HUES6 (cell line): ENCODE data around the gene MAP3K15.

Experiments
- H3K27ac ChIP-seq: 2 replicates; pipeline ENCODE4 v1.7.0; 2013; ENCODE audit warnings: low read depth, mild to moderate bottlenecking, low read length, inconsistent platforms
- H3K27me3 ChIP-seq: 2 replicates; pipeline ENCODE4 v1.6.1; 2013; ENCODE audit warnings: low read length; ENCODE audit not compliant: control insufficient read depth, insufficient read depth
- H3K36me3 ChIP-seq: 2 replicates; pipeline ENCODE4 v1.6.1; 2013; ENCODE audit warnings: low read length; ENCODE audit not compliant: control insufficient read depth, insufficient read depth
- H3K4me1 ChIP-seq: 2 replicates; pipeline ENCODE4 v1.6.1; 2013; ENCODE audit warnings: low read length; ENCODE audit not compliant: control insufficient read depth, insufficient read depth
- H3K4me3 ChIP-seq: 2 replicates; pipeline ENCODE4 v1.5.1; 2013; ENCODE audit warnings: low read depth, low read length
- H3K9ac ChIP-seq: one replicate; pipeline ENCODE4 v1.6.1; 2013; ENCODE audit warnings: mild to moderate bottlenecking, low read length
- H3K9me3 ChIP-seq: 2 replicates; pipeline ENCODE4 v1.6.1; 2013; ENCODE audit warnings: low read depth, low read length; ENCODE audit not compliant: control insufficient read depth, insufficient read depth

Gene MAP3K15

DNA sequence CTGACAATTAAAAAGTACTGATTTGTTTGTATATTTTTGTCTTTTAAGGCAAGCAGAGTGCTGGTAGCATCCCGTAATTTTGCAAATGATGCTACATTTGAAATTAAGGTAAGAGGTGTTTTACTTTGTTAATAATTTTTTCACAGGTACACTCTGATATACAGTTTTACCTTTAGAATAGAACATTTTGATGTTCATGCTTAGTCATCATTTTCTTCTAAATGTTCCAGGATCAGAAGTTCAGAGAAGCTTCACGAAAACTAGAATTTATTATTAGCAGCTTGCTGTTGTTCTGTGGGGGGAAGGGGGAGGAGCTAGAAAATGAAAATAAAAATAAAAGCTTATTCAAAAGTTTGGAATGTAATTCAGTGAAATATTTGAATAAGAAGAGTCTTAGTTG is 166.0 kb downstream of the MAP3K15 start:
- H3K9ac ChIP-seq: no peak overlapping the region
- H3K27ac ChIP-seq: no peak overlapping the region
- peaks cover 57% of the 10 kb centered on the region for H3K36me3 ChIP-seq
- H3K4me1 ChIP-seq: peaks cover 5% of the 10 kb centered on the region; the same call in 1 of the 2 replicates
- no peak overlapping the region for H3K4me3 ChIP-seq
- H3K27me3 ChIP-seq: no peaks in the 10 kb centered on the region
- H3K9me3 ChIP-seq: no peaks in the 10 kb centered on the region

DNA sequence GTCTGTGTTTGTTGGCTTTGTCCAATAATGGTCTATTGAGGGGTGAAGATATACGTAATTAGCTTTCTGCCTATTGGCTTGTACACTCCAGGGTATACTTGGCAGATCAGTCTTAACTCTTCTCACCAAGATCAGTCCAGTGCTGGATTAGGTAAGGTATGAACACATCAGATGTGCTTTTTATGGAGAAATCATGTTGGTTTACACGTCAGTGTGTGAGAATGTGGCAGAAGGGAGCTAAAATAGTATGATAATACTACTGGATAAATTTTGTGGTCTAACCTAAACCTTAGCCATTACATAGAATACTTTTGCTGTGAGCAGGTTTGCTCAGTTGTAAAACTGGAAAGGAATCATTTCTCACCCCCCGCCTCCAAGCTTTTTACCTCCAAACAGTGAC is 167.4 kb downstream of the MAP3K15 start:
- Histone ChIP-seq H3K4me1 (peaks cover 8% of the 10 kb centered on the region; the same call in 1 of the 2 replicates), H3K9ac (no peak overlapping the region), H3K36me3 (peaks cover 45% of the 10 kb centered on the region), H3K27ac (no peak overlapping the region), H3K4me3 (no peak overlapping the region), H3K27me3 (no peaks in the 10 kb centered on the region), H3K9me3 (no peaks in the 10 kb centered on the region)

DNA sequence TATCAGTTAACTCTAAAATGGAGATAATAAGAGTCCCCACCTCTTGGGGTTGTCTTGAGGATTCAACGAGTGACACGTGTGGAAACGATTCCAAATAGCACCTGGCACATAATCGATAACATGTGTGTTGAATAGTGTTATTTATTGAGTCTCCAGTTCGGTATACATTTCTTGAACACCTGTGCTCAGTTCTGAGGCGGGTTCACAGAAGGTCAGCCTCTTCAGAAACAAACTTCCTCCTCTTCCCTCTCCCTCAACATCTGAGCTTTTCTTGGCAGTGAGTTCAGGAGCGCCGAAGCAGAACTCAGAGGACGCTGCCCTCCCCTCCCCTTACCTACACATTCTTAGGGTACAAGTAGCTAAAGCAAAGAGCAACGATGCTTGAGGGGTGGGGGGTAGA is 170.6 kb downstream of the MAP3K15 start:
- H3K9ac ChIP-seq: peak overlapping the region; percentile 84
- H3K36me3 ChIP-seq: peaks cover 13% of the 10 kb centered on the region
- H3K27ac ChIP-seq: no peak overlapping the region; the same call in 1 of the 2 replicates
- no peaks in the 10 kb centered on the region for H3K9me3 ChIP-seq
- H3K4me3 ChIP-seq: peak overlapping the region; percentile 81
- H3K4me1 ChIP-seq: peaks cover 12% of the 10 kb centered on the region; the same call in 1 of the 2 replicates
- H3K27me3 ChIP-seq: no peaks in the 10 kb centered on the region

DNA sequence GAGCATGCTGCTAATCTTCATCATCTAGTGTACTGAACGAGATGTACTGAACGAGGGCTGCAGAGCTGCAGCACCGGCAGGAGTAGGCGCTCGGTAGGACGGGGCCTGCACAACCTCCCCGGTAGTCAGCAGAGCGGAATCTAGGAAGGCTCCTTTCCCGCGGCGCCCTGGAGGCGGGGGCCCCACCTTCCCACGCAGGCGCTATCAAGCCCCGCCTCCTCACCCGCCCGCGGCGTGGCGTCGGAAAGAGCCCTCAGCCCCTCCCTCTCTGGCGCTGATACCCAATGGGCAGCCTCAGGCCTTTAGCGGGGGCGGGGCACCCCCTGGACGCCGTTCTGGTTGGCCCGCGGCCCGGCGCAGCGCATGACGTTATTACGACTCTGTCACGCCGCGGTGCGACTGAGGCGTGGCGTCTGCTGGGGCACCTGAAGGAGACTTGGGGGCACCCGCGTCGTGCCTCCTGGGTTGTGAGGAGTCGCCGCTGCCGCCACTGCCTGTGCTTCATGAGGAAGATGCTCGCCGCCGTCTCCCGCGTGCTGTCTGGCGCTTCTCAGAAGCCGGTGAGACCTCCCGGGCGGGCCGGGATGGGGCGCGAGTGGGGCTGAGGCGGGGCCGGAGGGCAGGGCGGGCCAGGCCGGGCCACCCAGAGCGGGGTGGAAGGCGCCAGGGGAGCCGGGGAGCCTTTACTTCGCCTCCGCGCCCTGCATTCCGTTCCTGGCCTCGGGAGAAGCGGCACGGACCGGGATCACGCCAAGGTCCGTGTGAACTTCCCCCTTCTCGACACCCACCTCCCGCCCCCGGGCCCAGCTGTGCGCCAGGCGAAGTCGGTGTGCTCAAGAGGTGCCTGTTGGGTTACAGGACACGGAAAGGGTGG is 171.5 kb downstream of the MAP3K15 start, which contains the start of gene PDHA1:
Gene PDHA1 (plus strand): TSS at position 393 of the 874 bp plus-strand sequence. CDS start 111 bp downstream, at position 504.
- Histone ChIP-seq H3K4me1 (peaks cover 12% of the 10 kb centered on the region; the same call in 1 of the 2 replicates), H3K9me3 (no peaks in the 10 kb centered on the region; the same call in 1 of the 2 replicates), H3K4me3 (peak within 1 kb of the TSS; percentile 81), H3K36me3 (peaks cover 5% of the 10 kb centered on the region), H3K27me3 (no peaks in the 10 kb centered on the region), H3K9ac (peak within 1 kb of the TSS; percentile 84), H3K27ac (peak within 1 kb of the TSS; percentile 22; the same call in 1 of the 2 replicates)

DNA sequence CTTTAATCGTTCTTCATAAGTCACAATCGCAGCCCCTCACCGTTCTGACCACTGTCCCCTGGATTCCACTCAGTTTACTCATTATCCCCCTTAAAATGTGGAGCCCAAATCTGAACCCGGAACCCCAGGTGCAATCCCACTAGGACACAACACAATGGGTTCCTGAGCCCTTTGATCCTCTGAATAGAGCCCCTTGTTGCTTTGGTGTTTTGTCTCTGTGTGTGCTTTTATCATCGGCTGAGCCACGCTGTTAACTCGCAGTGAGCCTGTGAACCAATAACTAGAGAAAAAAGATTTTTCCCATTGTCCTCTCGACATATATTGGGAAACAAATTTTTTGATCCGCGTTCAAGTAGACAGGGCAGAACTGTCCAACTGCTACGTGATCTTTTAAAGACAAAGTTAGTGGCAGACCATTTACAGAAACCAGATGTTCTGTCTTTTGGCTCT is 172.2 kb downstream of the MAP3K15 start:
- peak overlapping the region; percentile 62 for H3K4me3 ChIP-seq
- no peaks in the 10 kb centered on the region for H3K27me3 ChIP-seq
- peak overlapping the region; percentile 81 for H3K9ac ChIP-seq
- no peak overlapping the region; the same call in 1 of the 2 replicates for H3K27ac ChIP-seq
- H3K36me3 ChIP-seq: peaks cover 5% of the 10 kb centered on the region
- H3K9me3 ChIP-seq: no peaks in the 10 kb centered on the region; the same call in 1 of the 2 replicates
- H3K4me1 ChIP-seq: peaks cover 12% of the 10 kb centered on the region; the same call in 1 of the 2 replicates

DNA sequence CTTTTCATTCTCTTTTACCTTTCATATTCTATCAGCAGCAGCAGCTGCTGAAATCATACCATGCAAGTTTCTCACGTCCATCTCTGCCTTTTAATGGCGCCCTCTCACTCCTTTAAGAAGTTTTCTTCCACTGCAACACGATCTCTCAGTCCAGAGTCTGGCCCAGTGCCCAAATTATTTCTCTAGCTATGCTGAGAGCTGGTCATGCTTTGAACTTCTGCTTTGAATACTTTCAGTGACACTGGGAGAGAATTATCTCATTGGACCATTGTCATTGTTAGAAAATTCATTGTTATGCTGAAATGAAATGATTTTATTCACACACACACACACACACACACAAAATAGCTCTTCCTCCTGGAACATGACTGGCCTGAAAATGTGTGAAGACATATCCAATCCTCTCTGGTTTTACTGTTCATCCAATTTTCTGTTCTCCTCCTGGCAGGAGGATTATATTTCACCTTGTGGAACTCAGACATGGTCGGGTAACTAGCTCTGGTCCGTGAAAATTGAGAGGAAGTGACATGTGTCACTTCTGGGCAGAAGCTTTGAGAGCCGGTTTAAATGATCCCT is 172.9 kb downstream of the MAP3K15 start:
- Histone ChIP-seq H3K9ac (no peak overlapping the region), H3K27ac (no peak overlapping the region), H3K4me1 (peaks cover 12% of the 10 kb centered on the region; the same call in 1 of the 2 replicates), H3K9me3 (peaks cover under 1% of the 10 kb centered on the region; the same call in 1 of the 2 replicates), H3K27me3 (no peaks in the 10 kb centered on the region), H3K36me3 (no peaks in the 10 kb centered on the region), H3K4me3 (no peak overlapping the region)

DNA sequence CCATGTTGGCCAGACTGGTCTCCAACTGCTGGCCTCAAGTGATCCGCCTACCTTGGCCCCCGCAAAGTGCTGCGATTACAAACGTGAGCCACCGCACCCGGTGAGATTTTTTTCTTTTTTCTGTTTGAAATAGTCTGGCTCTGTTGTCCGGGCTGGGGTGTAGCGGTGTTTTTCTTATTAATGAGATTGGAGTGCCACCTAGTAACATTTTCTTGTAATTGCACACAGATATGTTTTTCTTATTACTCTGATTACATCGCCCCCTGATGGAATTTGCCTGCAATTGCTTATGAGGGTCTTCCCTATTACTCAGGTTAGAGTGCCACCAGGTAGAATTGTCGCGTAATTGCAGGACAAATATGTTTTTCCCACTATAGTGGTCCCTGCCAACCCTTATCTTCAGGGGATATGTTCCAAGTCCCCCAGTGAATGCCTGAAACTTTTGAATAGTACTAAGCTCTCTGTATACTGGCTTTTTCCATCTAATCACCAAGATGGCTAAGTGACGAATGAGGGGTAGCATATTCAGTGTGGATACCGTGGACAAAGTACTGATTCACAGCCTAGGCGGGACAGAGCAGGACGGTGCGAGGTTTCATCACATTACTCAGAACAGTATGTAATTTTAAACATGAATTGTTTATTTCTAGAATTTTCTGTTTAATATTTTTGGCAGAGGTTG is 180.2 kb downstream of the MAP3K15 start:
- Histone ChIP-seq H3K27me3 (no peaks in the 10 kb centered on the region), H3K9me3 (peaks cover 32% of the 10 kb centered on the region), H3K9ac (no peak overlapping the region)

DNA sequence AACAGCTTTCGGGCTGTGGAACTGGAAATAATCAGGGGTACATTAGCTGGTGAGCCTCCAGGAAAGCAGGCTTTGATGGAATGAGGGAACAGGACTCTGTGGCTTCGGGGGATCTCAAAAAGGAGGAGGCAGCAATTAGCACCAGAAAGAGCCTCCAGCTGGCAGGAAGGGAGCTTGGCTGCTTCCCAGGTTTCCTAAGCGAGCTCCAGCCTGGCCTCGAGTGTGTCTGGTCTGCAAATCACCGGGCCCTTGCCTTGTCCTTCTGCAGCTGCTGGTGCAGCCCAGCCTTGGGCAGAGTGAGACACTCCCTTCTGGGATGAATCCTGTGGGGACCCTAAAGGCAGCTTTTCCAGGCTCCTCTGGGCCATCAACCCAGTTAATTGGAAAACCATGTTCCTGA is 182.3 kb downstream of the MAP3K15 start:
- H3K27me3 ChIP-seq: no peaks in the 10 kb centered on the region
- H3K27ac ChIP-seq: no peak overlapping the region
- H3K36me3 ChIP-seq: no peaks in the 10 kb centered on the region
- no peak overlapping the region for H3K4me3 ChIP-seq
- no peaks in the 10 kb centered on the region for H3K4me1 ChIP-seq
- H3K9ac ChIP-seq: no peak overlapping the region
- H3K9me3 ChIP-seq: peaks cover 32% of the 10 kb centered on the region

More for the DNA sequence above, 180.2 kb downstream of the MAP3K15 start:
- Histone ChIP-seq H3K4me1 (no peaks in the 10 kb centered on the region), H3K27ac (no peak overlapping the region), H3K36me3 (no peaks in the 10 kb centered on the region), H3K4me3 (no peak overlapping the region)

DNA sequence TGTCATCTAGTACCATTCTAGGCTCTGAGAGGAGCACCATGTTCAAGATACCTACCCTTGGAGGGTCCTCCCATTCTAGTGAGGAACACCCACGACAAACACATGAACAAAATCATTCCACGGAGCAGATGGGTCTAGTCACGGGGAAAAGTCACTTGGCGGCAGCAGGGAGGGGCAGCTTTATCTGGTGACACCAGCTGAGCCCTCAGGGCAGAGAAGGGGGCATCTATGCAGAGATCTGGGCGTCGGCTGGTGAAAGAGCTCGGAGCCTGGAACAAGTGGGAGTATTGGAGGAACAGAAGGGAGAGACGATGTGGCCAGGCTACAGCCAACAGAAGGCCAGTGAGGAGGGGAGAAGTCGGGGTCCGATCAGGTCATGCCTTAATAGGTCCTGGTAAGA is 183.5 kb downstream of the MAP3K15 start:
- no peaks in the 10 kb centered on the region for H3K4me1 ChIP-seq
- H3K27ac ChIP-seq: no peak overlapping the region
- no peak overlapping the region for H3K4me3 ChIP-seq
- peaks cover 28% of the 10 kb centered on the region for H3K9me3 ChIP-seq
- H3K9ac ChIP-seq: no peak overlapping the region
- H3K36me3 ChIP-seq: no peaks in the 10 kb centered on the region
- H3K27me3 ChIP-seq: no peaks in the 10 kb centered on the region

DNA sequence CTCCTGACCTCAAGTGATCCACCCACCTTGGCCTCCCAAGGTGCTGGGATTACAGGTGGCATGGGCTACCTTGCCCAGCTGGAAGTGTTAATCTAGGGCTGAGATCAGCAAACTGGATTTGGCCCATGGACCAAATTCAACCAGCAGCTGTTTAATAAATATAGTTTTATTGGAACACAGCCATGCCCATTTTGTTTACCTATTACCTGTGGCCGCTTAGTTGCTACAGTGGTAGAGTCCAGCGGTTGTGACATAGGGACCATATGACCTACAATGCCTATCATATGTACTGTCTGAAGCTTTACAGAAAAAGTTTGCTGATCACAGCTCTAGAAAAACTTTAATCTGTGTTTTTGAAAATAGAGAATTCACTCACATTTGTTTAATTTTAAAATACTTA is 188.7 kb downstream of the MAP3K15 start:
- no peak overlapping the region for H3K27ac ChIP-seq
- no peaks in the 10 kb centered on the region for H3K4me1 ChIP-seq
- H3K9ac ChIP-seq: no peak overlapping the region
- no peaks in the 10 kb centered on the region for H3K27me3 ChIP-seq
- H3K9me3 ChIP-seq: 0 out of 2 replicates have a peak, but pooled peaks cover 6% of the 10 kb centered on the region
- no peaks in the 10 kb centered on the region for H3K36me3 ChIP-seq
- no peak overlapping the region for H3K4me3 ChIP-seq
